HEK293T (cell line): Measurements from ENCODE around the gene GNAI1.

Source experiments
- CTCF ChIA-PET: fragments of 350-600 bp; formaldehyde crosslinking; extraction: SDS; loops from one replicate; lab custom pipeline; 2021; ENCODE audit warnings: antibody characterized with exemption, inconsistent platforms; lab: Yijun Ruan, JAX
- POLR2A ChIA-PET: fragments of 350-600 bp; formaldehyde crosslinking; extraction: SDS; loops from one replicate; lab custom pipeline; 2020; ENCODE audit warnings: antibody characterized with exemption, inconsistent platforms; lab: Yijun Ruan, JAX
- DNase-seq: peaks from one replicate; pipeline ENCODE4 v3.0.0; 2012; ENCODE audit warnings: mixed read lengths; ENCODE audit errors: extremely low spot score
- ARNT ChIP-seq: fragments of 450-650 bp; IDR thresholded peaks from 2 replicates; pipeline ENCODE4 v1.6.1; 2017; ENCODE audit warnings: mild to moderate bottlenecking
- BHLHE40 ChIP-seq: fragments of 450-650 bp; IDR thresholded peaks from 2 replicates; pipeline ENCODE4 v1.6.1; 2016; ENCODE audit warnings: mild to moderate bottlenecking, moderate library complexity, borderline replicate concordance
- CTBP1 ChIP-seq: fragments of 450-650 bp; IDR thresholded peaks from 2 replicates; pipeline ENCODE4 v1.6.1; 2016; ENCODE audit warnings: borderline replicate concordance
- ELF4 ChIP-seq: fragments of 450-650 bp; IDR thresholded peaks from 2 replicates; pipeline ENCODE4 v1.6.1; 2017; ENCODE audit warnings: antibody characterized with exemption
- FOXA1 ChIP-seq: fragments of 450-650 bp; IDR thresholded peaks from 2 replicates; pipeline ENCODE4 v1.6.1; 2016; ENCODE audit warnings: mild to moderate bottlenecking
- FOXK2 ChIP-seq: fragments of 450-650 bp; IDR thresholded peaks from 2 replicates; pipeline ENCODE4 v1.6.1; 2016; ENCODE audit warnings: mild to moderate bottlenecking
- FOXM1 ChIP-seq: fragments of 450-650 bp; IDR thresholded peaks from 2 replicates; pipeline ENCODE4 v1.6.1; 2017; ENCODE audit warnings: mild to moderate bottlenecking, borderline replicate concordance
- HDGF ChIP-seq: fragments of 450-650 bp; IDR thresholded peaks from 2 replicates; pipeline ENCODE4 v1.6.1; 2017; ENCODE audit warnings: antibody characterized with exemption, borderline replicate concordance
- L3MBTL2 ChIP-seq: fragments of 450-650 bp; conservative IDR thresholded peaks from 2 replicates; pipeline ENCODE4 v1.6.1; 2016; ENCODE audit warnings: mild to moderate bottlenecking
- LEF1 ChIP-seq: fragments of 450-650 bp; IDR thresholded peaks from 2 replicates; pipeline ENCODE4 v1.6.1; 2017; ENCODE audit warnings: mild to moderate bottlenecking, borderline replicate concordance
- NFRKB ChIP-seq: fragments of 450-650 bp; IDR thresholded peaks from 2 replicates; pipeline ENCODE4 v1.6.1; 2016; ENCODE audit warnings: mild to moderate bottlenecking, moderate library complexity
- SP1 ChIP-seq: fragments of 450-650 bp; IDR thresholded peaks from 2 replicates; pipeline ENCODE4 v1.6.1; 2017
- SUZ12 ChIP-seq: fragments of 450-650 bp; IDR thresholded peaks from 2 replicates; pipeline ENCODE4 v1.6.1; 2016; ENCODE audit warnings: mild to moderate bottlenecking
- TARDBP ChIP-seq: fragments of 450-650 bp; IDR thresholded peaks from 2 replicates; pipeline ENCODE4 v1.6.1; 2016
- ZNF384 ChIP-seq: fragments of 450-650 bp; IDR thresholded peaks from 2 replicates; pipeline ENCODE4 v1.6.1; 2016
- TF ChIP-seq, protein P1 (sequence below): fragments of 450-650 bp; IDR thresholded peaks from 2 replicates; pipeline ENCODE4 v1.6.1; 2016

Gene GNAI1

DNA sequence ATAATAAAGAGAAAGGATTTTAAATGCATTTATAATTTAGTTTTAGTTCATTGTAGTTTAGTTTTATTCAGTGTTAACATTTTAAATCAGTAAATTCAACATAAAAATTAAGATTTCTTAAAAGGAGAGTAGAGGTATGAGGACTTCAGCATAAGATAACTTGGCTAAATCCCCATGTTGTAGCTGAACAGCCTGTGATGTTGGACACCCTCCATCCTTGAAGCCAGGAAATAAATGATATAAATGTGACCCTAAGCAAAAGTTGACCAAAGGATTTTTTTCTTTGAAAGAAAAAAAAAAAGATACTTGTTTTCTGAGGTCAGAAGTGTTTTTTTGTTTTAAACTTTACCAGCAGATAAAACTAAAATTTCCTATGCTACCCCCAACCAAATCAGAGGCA is 48.7 kb downstream of the GNAI1 start:
- ChIA-PET CTCF (no interaction called here), POLR2A (no interaction called here)
- DNase-seq: no peak
- TF ChIP-seq L3MBTL2 (no peak), ARNT (no peak), SUZ12 (no peak), HDGF (no peak), TARDBP (no peak)

DNA sequence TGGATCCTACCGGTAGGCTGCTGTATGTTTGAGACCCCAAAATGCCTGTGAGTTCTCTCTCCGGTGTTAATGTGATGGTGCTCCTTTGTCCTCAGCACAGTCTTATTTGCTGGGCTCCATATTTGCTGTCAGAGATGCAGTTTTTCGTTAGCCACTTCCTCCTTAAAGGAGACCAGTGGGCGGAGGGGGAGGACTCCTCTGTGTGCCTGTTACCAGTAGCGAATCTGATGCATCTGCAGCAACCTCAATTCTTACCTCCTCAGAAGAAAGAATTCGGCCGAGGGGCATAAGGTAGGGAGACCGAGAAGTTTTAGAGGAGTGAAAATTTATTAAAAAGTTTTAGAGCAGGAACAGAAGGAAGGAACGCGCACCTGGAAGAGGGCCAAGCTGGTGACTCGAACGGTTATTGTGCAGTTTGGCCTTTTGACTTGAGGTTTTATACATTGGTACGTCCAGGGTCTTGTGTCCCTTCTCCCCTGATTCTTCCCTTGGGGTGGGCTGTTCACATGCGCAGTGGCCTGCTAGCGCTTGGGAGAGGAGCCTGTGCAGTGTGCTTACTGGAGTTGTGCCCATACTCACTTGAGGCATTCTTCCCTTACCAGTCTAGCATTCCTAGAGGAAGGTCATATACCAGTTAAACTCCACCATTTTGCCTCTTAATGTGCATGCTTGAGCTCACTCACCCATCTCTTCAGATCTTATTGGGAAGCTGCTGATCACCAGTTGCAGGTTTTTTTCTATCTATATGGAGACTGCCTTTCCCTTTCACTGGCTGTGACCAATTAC is 49.5 kb downstream of the GNAI1 start:
- POLR2A ChIA-PET: no interaction called here
- CTCF ChIA-PET: no interaction called here
- TF ChIP-seq L3MBTL2 (no peak), ARNT (no peak), ZNF384 (no peak), TARDBP (no peak), CTBP1 (no peak), HDGF (no peak), FOXK2 (no peak), BHLHE40 (no peak), LEF1 (no peak), FOXM1 (no peak), FOXA1 (no peak), NFRKB (no peak), ELF4 (no peak), SUZ12 (no peak), SP1 (no peak)
- TF ChIP-seq, protein P1, sequence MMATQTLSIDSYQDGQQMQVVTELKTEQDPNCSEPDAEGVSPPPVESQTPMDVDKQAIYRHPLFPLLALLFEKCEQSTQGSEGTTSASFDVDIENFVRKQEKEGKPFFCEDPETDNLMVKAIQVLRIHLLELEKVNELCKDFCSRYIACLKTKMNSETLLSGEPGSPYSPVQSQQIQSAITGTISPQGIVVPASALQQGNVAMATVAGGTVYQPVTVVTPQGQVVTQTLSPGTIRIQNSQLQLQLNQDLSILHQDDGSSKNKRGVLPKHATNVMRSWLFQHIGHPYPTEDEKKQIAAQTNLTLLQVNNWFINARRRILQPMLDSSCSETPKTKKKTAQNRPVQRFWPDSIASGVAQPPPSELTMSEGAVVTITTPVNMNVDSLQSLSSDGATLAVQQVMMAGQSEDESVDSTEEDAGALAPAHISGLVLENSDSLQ: no peak
- DNase-seq: no peak

- POLR2A ChIA-PET: no interaction called here
- CTCF ChIA-PET: no interaction called here
- no peak for DNase-seq
- TF ChIP-seq FOXM1: no peak
- TF ChIP-seq, protein P1: no peak
- no peak for TF ChIP-seq FOXK2
- TF ChIP-seq ELF4: no peak
- no peak for TF ChIP-seq CTBP1
- TF ChIP-seq BHLHE40: no peak
- no peak for TF ChIP-seq NFRKB
Measured at GRCh38 chr7:80184693-80185092, 50.1 kb downstream of the GNAI1 start.

DNA sequence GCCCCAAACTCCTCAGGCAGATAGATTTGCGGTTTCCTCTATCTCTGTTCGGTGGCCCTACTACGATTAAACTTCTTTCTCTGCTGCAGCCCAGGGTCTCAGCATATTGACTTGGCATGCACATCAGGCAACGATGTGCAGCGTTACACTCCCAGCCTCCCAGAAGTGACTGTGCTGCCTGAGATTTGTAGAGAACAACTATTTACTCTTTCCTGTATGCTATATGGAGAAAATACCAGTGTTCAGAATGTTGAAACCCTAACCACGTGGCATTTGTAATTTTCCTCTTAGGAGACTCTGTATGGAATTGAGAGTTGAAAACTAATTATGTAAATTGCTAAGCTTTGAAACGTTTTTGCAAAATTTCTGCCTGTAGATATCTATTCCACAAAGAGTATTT is 50.9 kb downstream of the GNAI1 start:
- no peak for TF ChIP-seq BHLHE40
- no peak for TF ChIP-seq TARDBP
- no peak for TF ChIP-seq FOXK2
- no peak for TF ChIP-seq ELF4
- no peak for TF ChIP-seq ARNT
- no peak for TF ChIP-seq SUZ12
- TF ChIP-seq, protein P1: no peak
- TF ChIP-seq LEF1: no peak
- TF ChIP-seq ZNF384: no peak
- no peak for TF ChIP-seq FOXA1
- no peak for TF ChIP-seq SP1
- TF ChIP-seq NFRKB: no peak
- no peak for TF ChIP-seq CTBP1
- no peak for TF ChIP-seq FOXM1
- TF ChIP-seq L3MBTL2: no peak
- CTCF ChIA-PET: interaction anchor here (0.6 kb wide), 1 partner anchor 25 kb away, joined by 6 read pairs; no protein-coding TSS in a partner anchor
- no peak for DNase-seq
- POLR2A ChIA-PET: no interaction called here

DNA sequence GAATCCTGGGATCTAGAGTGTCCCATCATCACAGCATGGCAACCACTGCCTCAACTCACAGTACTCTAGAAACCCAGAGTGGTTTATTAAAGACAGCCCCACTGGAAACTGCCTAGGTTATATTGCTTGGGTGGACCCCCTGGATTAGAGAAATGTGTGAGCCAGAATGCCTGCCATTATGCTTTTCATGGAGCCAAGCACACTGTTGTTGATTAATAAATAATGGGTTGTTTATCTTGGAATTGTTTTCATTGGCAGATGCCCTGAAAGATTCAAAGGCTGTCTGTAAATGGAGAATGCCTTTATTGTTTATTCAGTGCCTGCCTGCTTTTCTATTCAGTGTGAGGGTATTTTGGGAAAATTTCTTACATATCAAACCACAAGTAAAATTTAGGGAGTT is 52.1 kb downstream of the GNAI1 start:
- TF ChIP-seq SUZ12: no peak
- no peak for TF ChIP-seq ELF4
- TF ChIP-seq TARDBP: no peak
- TF ChIP-seq HDGF: no peak
- no peak for TF ChIP-seq LEF1
- TF ChIP-seq CTBP1: no peak
- no peak for TF ChIP-seq BHLHE40
- TF ChIP-seq FOXM1: no peak
- no peak for TF ChIP-seq NFRKB
- no peak for TF ChIP-seq SP1
- TF ChIP-seq ZNF384: no peak
- TF ChIP-seq FOXA1: no peak
- TF ChIP-seq, protein P1: no peak
- TF ChIP-seq L3MBTL2: no peak
- no peak for TF ChIP-seq FOXK2
- TF ChIP-seq ARNT: no peak
- CTCF ChIA-PET: no interaction called here
- POLR2A ChIA-PET: no interaction called here
- DNase-seq: no peak

- DNase-seq: no peak
- TF ChIP-seq CTBP1 (no peak), ARNT (no peak), NFRKB (no peak), ELF4 (no peak), ZNF384 (no peak), HDGF (no peak), TARDBP (no peak), LEF1 (no peak), SUZ12 (no peak), BHLHE40 (no peak), L3MBTL2 (no peak)
- TF ChIP-seq, protein P1: no peak
- ChIA-PET CTCF (no interaction called here), POLR2A (no interaction called here)
Measured at GRCh38 chr7:80187279-80187678, 52.6 kb downstream of the GNAI1 start.
